Right atrium auricular region (tissue), 2 donors: Measurements from ENCODE around the gene NOTUM. TPM values are rescaled to one million over a fixed set of nuclear protein-coding genes. Genes with fewer than 3 reads are reported as not detected.
"Not testable (repeated sequence)": the region's sequence is repeated elsewhere in the genome, so short reads cannot be mapped to it uniquely, and the experiment has no call there.

Experiments used
- DNase-seq: peaks from one replicate; pipeline ENCODE4 v3.0.0-alpha.2; 2019; ENCODE audit warnings: low spot score
- H3K27ac ChIP-seq, 2 donors: fragments of 200-600 bp; sonication (generic); 1 replicate in 1 of 2; 2 replicates in 1 of 2; pipeline ENCODE4 v1.5.1; 2016 to 2019
- H3K27me3 ChIP-seq, 2 donors: fragments of 200-600 bp; sonication (generic); one replicate each; pipeline versions ENCODE4 v1.5.1 to v1.6.0; 2017 to 2019
- H3K36me3 ChIP-seq: fragments of 200-600 bp; sonication (generic); one replicate; pipeline ENCODE4 v1.5.1; 2016
- H3K4me1 ChIP-seq, 2 donors: fragments of 200-600 bp; sonication (generic); one replicate each; pipeline versions ENCODE4 v1.5.1 to v1.6.0; 2017 to 2019
- H3K4me3 ChIP-seq, 2 donors: fragments of 200-600 bp; sonication (generic); 1 replicate in 1 of 2; 2 replicates in 1 of 2; pipeline ENCODE4 v1.5.1; 2017 to 2019; ENCODE audit warnings: mild to moderate bottlenecking in 1 of 2, moderate library complexity in 1 of 2
- H3K9me3 ChIP-seq, 2 donors: fragments of 200-600 bp; sonication (generic); one replicate each; pipeline ENCODE4 v1.5.1; 2019
- CTCF ChIP-seq, 2 donors: fragments of 200-600 bp; sonication (generic); IDR thresholded peaks; one replicate each; pipeline ENCODE4 v1.5.1; 2019; ENCODE audit warnings: antibody characterized with exemption in 2 of 2
- total RNA-seq, 2 donors: library from RNA; depleted of rRNA; stranded (reverse); fragments of >200 nt; gene quantifications; one replicate each; pipeline ENCODE4 v1.1.0, GENCODE V29; 2016

NOTUM gene
- total RNA-seq, 2 donors from 2014 or later, result 0.35 TPM; not detected in 1

GRCh38 chr17:81987161-81987770 lies 26.3 kb upstream of the NOTUM start:
- Histone ChIP-seq H3K4me1 (peaks cover 0 to 15% of the 10 kb centered on the region in 2 donors), H3K9me3 (no peaks in the 10 kb centered on the region), H3K27me3 (no peaks in the 10 kb centered on the region), H3K36me3 (peaks cover 32% of the 10 kb centered on the region), H3K27ac (no peak overlapping the region), H3K4me3 (no peak overlapping the region)
- TF ChIP-seq CTCF (IDR thresholded peaks at IDR 0.05), result no peak
- no peak for DNase-seq

GRCh38 chr17:81986606-81987005 lies 25.6 kb upstream of the NOTUM start:
- no peaks in the 10 kb centered on the region for H3K9me3 ChIP-seq
- H3K36me3 ChIP-seq, result peaks cover 32% of the 10 kb centered on the region
- no peaks in the 10 kb centered on the region for H3K27me3 ChIP-seq
- H3K27ac ChIP-seq, result no peak overlapping the region
- no peak for TF ChIP-seq CTCF (IDR thresholded peaks at IDR 0.05)
- no peak for DNase-seq
- H3K4me3 ChIP-seq, result no peak overlapping the region
- H3K4me1 ChIP-seq, result peaks cover 0 to 9% of the 10 kb centered on the region in 2 donors

- H3K4me1 ChIP-seq, result no peaks in the 10 kb centered on the region
- no peak overlapping the region for H3K4me3 ChIP-seq
- no peaks in the 10 kb centered on the region for H3K9me3 ChIP-seq
- TF ChIP-seq CTCF (IDR thresholded peaks at IDR 0.05), result no peak
- peaks cover 32% of the 10 kb centered on the region for H3K36me3 ChIP-seq
- no peaks in the 10 kb centered on the region for H3K27me3 ChIP-seq
- no peak overlapping the region for H3K27ac ChIP-seq
- no peak for DNase-seq
Measured at GRCh38 chr17:81984773-81985410, 23.9 kb upstream of the NOTUM start.

GRCh38 chr17:81983639-81984373 lies 22.8 kb upstream of the NOTUM start:
- H3K4me3 ChIP-seq, result no peak overlapping the region
- H3K4me1 ChIP-seq, result peaks cover 0 to 3% of the 10 kb centered on the region in 2 donors
- H3K9me3 ChIP-seq, result no peaks in the 10 kb centered on the region
- TF ChIP-seq CTCF (IDR thresholded peaks at IDR 0.05), result no peak
- no peak for DNase-seq
- H3K27me3 ChIP-seq, result no peaks in the 10 kb centered on the region
- peaks cover 32% of the 10 kb centered on the region for H3K36me3 ChIP-seq
- H3K27ac ChIP-seq, result no peak overlapping the region

- Histone ChIP-seq H3K27ac (no peak overlapping the region), H3K4me3 (no peak overlapping the region), H3K27me3 (no peaks in the 10 kb centered on the region), H3K4me1 (peaks cover 0 to 10% of the 10 kb centered on the region in 2 donors), H3K36me3 (peaks cover 32% of the 10 kb centered on the region), H3K9me3 (no peaks in the 10 kb centered on the region)
- no peak for DNase-seq
- TF ChIP-seq CTCF (IDR thresholded peaks at IDR 0.05), result no peak
Measured at GRCh38 chr17:81983011-81983638, 22.1 kb upstream of the NOTUM start.

GRCh38 chr17:81981511-81981910 lies 20.5 kb upstream of the NOTUM start:
- H3K27ac ChIP-seq, H3K9me3 ChIP-seq, H3K4me3 ChIP-seq, H3K27me3 ChIP-seq, DNase-seq: not testable (repeated sequence)
- Histone ChIP-seq H3K36me3 (peaks cover 29% of the 10 kb centered on the region), H3K4me1 (peaks cover 0 to 17% of the 10 kb centered on the region in 2 donors)
